IgD-negative memory B cell (primary cell): ENCODE results near the gene BCAS1. TPM values are rescaled to one million over a fixed set of nuclear protein-coding genes. Genes with fewer than 3 reads are reported as not detected.

ENCODE experiments used
- H3K27ac Mint-ChIP-seq, 3 donors: one replicate each; pipeline ENCODE4 v1.8.0; 2020 to 2022; ENCODE audit warnings: mild to moderate bottlenecking in 3 of 3, mixed read lengths in 3 of 3, moderate library complexity in 1 of 3
- H3K27me3 Mint-ChIP-seq: one replicate; pipeline ENCODE4 v1.8.0; 2021; ENCODE audit warnings: mixed read lengths
- H3K36me3 Mint-ChIP-seq: one replicate; pipeline ENCODE4 v1.8.0; 2020; ENCODE audit warnings: mild to moderate bottlenecking, mixed read lengths
- H3K4me1 Mint-ChIP-seq, 3 donors: one replicate each; pipeline ENCODE4 v1.8.0; 2020 to 2022; ENCODE audit warnings: mixed read lengths in 3 of 3, mild to moderate bottlenecking in 1 of 3
- H3K4me3 Mint-ChIP-seq, 4 donors: one replicate each; pipeline ENCODE4 v1.8.0; 2020 to 2022; ENCODE audit warnings: mild to moderate bottlenecking in 4 of 4, mixed read lengths in 4 of 4, moderate library complexity in 3 of 4
- H3K9me3 Mint-ChIP-seq, 3 donors: one replicate each; pipeline ENCODE4 v1.8.0; 2020 to 2021; ENCODE audit warnings: mixed read lengths in 3 of 3, mild to moderate bottlenecking in 1 of 3
- polyA plus RNA-seq: library from polyadenylated mRNA; unstranded; fragments of 300-500 nt; fragmentation: Illumina TruSeq; gene quantifications from one replicate; pipeline ENCODE4 v1.2.3, GENCODE V29; 2021

Gene BCAS1
- polyA plus RNA-seq, 1 donor from 2014 or later = 1.8 TPM

DNA sequence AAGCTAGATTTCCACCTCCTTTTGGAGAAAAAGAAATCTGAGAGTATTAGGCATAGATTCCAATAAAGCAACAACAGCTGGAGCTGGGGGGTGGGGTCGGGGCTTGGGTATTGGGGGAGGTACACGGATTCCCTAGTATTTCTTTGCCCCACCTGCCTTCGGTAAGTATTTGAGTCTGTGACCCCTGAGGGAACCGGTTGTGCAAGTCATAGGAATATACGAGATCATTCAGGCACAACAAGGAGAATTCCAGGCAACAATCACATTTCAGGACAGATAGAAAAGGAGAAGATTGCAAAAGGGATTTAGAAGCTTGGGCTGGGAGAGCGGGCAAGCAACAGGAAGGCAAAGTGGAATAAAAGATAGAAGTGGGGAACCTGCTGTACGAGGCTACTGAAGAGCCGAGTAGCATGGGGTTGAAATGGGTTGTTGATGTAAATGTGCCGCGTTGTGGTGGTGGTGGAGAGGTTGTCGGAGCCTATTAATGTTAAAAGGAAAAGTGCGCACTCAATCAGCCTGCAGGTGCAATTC lies 148.9 kb downstream of the BCAS1 start:
- H3K27me3 Mint-ChIP-seq = no peaks in the 10 kb centered on the region
- H3K36me3 Mint-ChIP-seq = no peaks in the 10 kb centered on the region
- peaks cover 38 to 56% (median 55%) of the 10 kb centered on the region in 3 donors for H3K4me1 Mint-ChIP-seq
- H3K27ac Mint-ChIP-seq = peak overlapping the region; percentile 28 to 94 (median 64)
- H3K9me3 Mint-ChIP-seq = no peaks in the 10 kb centered on the region
- H3K4me3 Mint-ChIP-seq = peak overlapping the region in 3 of 4 donors; percentile 21 to 73 (median 25)

DNA sequence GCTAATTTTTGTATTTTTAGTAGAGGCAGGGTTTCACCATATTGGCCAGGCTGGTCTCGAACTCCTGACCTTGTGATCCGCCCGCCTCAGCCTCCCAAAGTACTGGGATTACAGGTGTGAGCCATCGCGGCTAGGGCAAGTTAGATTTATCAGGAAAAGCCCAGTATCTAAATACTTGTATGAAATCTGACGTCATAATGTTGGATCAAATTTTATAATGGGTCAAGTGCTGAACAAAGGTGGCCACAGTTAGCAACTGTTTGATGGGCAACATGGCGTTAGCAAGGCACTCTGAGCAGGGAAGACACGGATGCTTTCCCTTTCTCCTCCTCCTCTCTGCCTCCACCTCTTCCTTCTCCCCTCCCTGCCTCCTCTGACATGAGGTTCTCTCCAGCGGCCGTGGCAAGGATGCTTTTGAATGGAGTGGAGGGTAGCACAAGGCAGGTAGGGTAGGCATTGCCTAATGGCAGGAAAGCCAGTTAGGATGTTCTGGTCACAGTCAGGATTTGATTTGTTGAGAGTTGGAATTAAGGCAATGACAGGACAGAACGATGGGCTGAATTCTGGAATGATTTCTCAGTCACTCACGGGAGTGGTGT lies 149.6 kb downstream of the BCAS1 start:
- Mint-ChIP-seq H3K27ac (peak overlapping the region; percentile 11 to 94 (median 64)), H3K36me3 (no peaks in the 10 kb centered on the region), H3K27me3 (no peaks in the 10 kb centered on the region), H3K4me1 (peaks cover 35 to 54% (median 52%) of the 10 kb centered on the region in 3 donors), H3K4me3 (no peak overlapping the region), H3K9me3 (no peaks in the 10 kb centered on the region)

DNA sequence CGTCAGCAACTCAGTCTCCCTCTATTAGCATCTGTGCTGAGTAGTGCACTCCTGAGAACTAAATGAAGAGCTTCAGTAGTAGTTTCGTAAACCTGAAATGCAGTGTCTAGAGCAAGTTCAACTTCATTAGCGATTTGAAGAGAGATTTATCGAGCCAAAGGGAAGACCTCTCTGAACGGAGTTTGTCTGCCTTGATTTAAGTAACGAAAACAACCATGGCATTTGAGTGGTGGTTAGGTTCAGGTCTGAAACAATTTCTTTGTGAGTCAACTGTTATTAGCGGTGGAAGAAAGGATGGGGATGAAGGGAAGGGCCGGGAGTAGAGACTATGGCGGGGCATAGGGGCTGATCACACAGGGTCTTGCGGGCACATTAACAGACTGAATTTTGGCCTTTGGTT lies 150.5 kb downstream of the BCAS1 start:
- H3K36me3 Mint-ChIP-seq = no peaks in the 10 kb centered on the region
- H3K9me3 Mint-ChIP-seq = no peaks in the 10 kb centered on the region
- no peak overlapping the region for H3K4me3 Mint-ChIP-seq
- no peaks in the 10 kb centered on the region for H3K27me3 Mint-ChIP-seq
- peaks cover 39 to 51% (median 50%) of the 10 kb centered on the region in 3 donors for H3K4me1 Mint-ChIP-seq
- H3K27ac Mint-ChIP-seq = peak overlapping the region in 2 of 3 donors; percentile 34 to 79

DNA sequence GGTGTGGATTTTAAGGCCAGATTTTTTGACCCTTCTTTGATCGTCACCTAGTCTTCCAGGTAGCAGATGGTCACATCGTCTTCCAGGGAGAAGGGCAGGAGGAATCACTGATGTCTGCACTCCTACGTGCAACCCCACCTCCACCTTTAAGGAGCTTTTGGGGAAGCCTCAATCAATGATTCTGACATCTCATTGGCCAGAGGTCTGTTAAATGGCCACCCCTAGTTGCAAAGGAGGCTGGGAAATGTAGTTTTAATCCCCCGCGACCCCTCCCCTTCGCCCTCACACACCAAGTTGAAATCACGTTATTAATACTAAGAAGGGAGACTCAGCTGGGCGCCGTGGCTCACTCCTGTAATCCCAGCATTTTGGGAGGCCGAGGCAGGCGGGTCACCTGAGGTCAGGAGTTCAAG lies 151.4 kb downstream of the BCAS1 start:
- H3K27me3 Mint-ChIP-seq = no peaks in the 10 kb centered on the region
- H3K4me1 Mint-ChIP-seq = peaks cover 48 to 56% (median 53%) of the 10 kb centered on the region in 3 donors

DNA sequence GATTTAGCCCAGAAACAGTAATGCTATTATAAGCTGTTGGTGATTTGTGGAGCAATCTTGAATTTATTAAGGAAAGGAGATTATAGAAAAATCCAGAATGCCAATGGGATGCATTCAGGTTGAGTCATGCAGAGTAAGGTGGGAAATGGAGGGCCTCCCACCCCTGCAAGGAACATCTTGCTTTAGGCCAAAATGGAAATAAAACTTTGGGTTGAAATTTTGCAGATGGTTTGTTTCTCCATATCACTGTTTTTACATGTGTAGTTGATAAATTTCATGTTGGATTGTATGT lies 152.4 kb downstream of the BCAS1 start:
- Mint-ChIP-seq H3K27me3 (no peaks in the 10 kb centered on the region), H3K9me3 (no peaks in the 10 kb centered on the region), H3K36me3 (no peaks in the 10 kb centered on the region), H3K4me1 (peaks cover 46 to 51% (median 47%) of the 10 kb centered on the region in 3 donors), H3K27ac (peak overlapping the region in 2 of 3 donors; percentile 54 to 75), H3K4me3 (peak overlapping the region in 1 of 4 donors; percentile 52)

More for the DNA sequence above, 151.4 kb downstream of the BCAS1 start:
- H3K27ac Mint-ChIP-seq = peak overlapping the region in 2 of 3 donors; percentile 54 to 98
- no peaks in the 10 kb centered on the region for H3K9me3 Mint-ChIP-seq
- H3K36me3 Mint-ChIP-seq = no peaks in the 10 kb centered on the region
- H3K4me3 Mint-ChIP-seq = peak overlapping the region in 3 of 4 donors; percentile 56 to 93 (median 62)

DNA sequence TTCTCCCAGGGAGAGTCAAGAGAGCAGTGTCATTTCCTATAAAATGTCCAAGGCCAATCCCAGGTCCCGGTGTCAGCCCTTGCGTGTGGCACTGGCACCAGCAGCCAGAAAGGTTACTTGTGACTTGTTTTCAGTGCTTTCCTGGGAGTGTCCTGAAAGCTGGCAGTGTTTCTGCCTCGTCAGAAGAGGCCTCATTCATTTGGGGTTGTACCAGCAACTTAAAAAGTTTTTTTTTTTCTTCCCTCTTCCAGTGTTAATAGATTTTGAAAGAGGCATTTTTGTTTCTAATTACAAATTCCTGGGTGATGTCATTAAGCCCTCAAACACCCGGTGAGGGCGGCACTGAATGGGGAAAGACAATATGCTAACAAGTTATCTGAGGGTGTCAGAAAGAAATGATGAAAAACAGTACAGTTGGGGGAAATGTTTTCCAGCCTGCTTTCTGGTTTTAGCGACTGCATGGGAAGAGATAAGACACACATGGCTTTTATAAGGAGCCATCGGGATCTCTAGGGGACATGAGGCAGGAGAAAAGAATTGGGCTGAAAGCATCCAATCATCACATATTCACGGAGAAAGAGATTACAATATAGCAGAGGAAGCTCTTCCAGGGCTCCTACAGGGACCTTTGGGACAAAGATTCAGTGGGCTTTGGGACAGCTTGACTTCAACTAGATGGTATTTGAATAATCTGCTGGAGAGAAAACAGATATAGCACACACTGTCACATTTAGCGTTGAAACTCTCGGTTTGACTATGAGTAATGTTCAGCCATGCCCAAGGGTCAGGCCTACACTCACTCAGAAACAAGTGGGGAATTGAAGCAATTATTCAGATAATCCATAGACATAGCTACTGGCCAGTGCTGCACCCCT lies 153.0 kb downstream of the BCAS1 start:
- Mint-ChIP-seq H3K4me3 (peak overlapping the region in 3 of 4 donors; percentile 52 to 65 (median 54)), H3K27ac (peak overlapping the region; percentile 54 to 96 (median 75)), H3K36me3 (no peaks in the 10 kb centered on the region), H3K4me1 (peaks cover 43 to 46% (median 43%) of the 10 kb centered on the region in 3 donors), H3K27me3 (no peaks in the 10 kb centered on the region), H3K9me3 (no peaks in the 10 kb centered on the region)

DNA sequence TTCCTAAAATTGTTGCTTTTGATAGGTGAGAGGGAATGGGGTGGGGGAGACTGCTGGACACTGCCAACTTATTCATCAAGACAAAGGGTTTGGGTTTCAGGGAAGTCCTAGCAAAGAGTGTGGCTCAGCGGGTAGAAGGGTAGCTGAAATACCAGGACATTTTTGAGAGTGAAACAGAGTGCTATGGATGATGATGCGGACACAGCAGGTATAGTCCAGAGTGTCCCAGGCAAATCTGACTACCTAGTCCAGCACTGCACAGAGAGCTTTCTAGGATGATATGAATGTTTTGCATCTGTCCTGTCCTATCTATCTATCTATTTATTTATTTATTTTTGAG lies 154.3 kb downstream of the BCAS1 start:
- H3K27me3 Mint-ChIP-seq = no peaks in the 10 kb centered on the region
- H3K4me1 Mint-ChIP-seq = peaks cover 34 to 39% (median 38%) of the 10 kb centered on the region in 3 donors
- H3K36me3 Mint-ChIP-seq = no peaks in the 10 kb centered on the region
- no peaks in the 10 kb centered on the region for H3K9me3 Mint-ChIP-seq
- peak overlapping the region; percentile 92 to 99 (median 95) for H3K4me3 Mint-ChIP-seq
- H3K27ac Mint-ChIP-seq = peak overlapping the region; percentile 85 to 96 (median 96)

DNA sequence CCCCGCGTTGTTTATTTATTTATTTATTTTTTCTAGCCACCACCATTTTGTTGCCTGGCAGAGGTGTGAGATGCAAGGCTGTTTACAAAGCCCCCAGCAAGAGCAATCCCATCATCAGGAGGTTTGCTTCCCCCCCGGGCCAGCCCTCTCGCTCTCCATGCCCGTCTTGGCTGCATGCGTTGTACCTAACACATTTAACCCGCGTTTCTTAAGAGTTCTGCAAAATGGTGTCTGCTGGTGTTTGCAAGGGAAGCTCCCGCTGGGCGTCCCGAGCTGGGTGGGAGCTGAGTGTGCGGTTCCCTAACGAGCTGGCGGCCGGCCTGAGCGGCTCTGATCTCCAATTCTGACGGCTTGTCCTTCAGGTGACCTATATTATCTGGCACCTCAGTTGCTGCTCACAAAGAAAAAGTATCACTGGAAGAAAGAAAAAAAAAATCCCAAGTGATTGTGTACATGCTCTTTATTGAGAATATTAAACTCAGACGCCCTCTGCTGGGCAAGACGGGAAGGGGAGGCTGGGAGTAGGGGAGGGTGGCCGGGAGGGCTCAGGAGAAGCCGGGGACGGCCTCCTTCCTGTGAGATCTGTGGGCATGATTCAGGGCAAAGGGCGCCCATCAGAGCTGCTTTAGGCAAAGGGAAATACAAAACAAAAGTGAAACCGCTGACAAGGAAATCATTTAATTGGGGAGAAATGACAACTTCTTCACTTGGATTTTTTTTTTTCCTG lies 154.8 kb downstream of the BCAS1 start:
- Mint-ChIP-seq H3K36me3 (no peaks in the 10 kb centered on the region), H3K9me3 (no peaks in the 10 kb centered on the region), H3K27ac (peak overlapping the region; percentile 85 to 96 (median 96)), H3K27me3 (no peaks in the 10 kb centered on the region), H3K4me3 (peak overlapping the region; percentile 92 to 99 (median 95)), H3K4me1 (peaks cover 31 to 35% (median 33%) of the 10 kb centered on the region in 3 donors)

DNA sequence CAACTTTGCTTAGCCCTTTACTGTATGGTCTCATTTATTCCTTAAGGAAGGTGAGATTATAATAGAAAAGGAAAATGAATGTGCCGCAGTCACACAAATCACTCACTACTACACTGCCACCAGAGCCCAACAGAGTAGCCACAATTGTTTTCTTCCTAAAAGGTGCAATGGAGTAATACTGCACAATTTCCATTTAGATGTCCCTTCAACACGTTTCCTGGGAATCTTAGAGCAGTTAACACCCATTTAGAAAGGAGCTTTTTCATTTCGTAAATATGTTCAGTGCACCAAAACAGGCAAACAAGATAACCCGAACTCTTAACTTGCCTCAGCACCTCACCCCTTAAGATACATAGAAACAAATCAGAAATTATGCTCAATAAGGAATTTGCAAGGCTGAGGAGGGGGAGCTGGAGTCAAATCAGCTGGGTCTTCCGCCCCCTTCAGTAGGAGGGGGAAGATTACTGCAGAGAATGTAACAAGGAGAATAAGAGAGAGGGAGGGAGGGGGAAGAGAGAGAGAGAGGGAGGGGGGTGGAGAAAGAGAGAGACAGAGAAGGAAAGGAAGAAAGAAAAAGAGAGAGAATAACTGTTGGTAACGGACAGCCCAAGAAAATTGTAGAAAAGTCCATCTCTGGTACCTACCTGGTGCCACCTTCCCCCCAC lies 155.5 kb downstream of the BCAS1 start:
- no peaks in the 10 kb centered on the region for H3K36me3 Mint-ChIP-seq
- H3K4me3 Mint-ChIP-seq = peak overlapping the region; percentile 92 to 99 (median 95)

DNA sequence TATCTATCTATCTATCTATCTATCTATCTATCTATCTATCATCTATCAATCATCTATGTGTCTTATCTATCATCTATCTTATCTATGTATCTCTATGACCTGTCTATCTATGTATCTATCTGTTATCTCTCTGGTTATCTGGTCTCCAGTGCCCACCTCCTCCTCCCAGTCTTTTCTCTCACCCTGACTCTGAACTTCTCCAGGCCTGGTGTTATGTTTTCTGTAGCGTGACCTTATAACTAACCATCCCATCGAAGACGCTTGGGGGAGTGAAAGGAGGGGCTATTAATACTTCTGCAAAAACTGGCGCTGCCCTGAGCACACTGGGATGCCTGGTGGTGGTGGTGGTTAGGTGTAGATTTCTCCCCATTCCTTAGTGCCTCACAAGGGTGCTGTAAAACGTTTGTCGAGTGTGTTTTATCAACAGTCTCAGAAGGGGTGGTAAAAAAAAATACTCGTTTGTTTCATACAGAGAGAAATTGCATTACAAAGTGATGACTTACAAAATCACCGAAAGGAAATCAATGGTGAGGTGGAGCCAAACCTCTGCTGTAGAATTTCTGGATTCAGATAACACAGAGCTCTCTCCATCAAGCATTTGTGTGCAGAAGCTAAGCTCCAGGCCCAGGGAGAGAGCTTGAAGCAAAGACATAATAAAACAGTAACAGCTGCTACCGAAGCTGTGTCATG lies 156.2 kb downstream of the BCAS1 start:
- H3K9me3 Mint-ChIP-seq = no peaks in the 10 kb centered on the region
- no peaks in the 10 kb centered on the region for H3K36me3 Mint-ChIP-seq
- H3K27me3 Mint-ChIP-seq = no peaks in the 10 kb centered on the region
- peak overlapping the region; percentile 92 to 99 (median 95) for H3K4me3 Mint-ChIP-seq
- peak overlapping the region; percentile 76 to 85 (median 84) for H3K27ac Mint-ChIP-seq
- H3K4me1 Mint-ChIP-seq = peaks cover 31 to 36% (median 33%) of the 10 kb centered on the region in 3 donors

More for the DNA sequence above, 155.5 kb downstream of the BCAS1 start:
- H3K4me1 Mint-ChIP-seq = peaks cover 31 to 35% (median 33%) of the 10 kb centered on the region in 3 donors
- H3K9me3 Mint-ChIP-seq = no peaks in the 10 kb centered on the region
- peak overlapping the region; percentile 85 to 96 (median 96) for H3K27ac Mint-ChIP-seq
- no peaks in the 10 kb centered on the region for H3K27me3 Mint-ChIP-seq

DNA sequence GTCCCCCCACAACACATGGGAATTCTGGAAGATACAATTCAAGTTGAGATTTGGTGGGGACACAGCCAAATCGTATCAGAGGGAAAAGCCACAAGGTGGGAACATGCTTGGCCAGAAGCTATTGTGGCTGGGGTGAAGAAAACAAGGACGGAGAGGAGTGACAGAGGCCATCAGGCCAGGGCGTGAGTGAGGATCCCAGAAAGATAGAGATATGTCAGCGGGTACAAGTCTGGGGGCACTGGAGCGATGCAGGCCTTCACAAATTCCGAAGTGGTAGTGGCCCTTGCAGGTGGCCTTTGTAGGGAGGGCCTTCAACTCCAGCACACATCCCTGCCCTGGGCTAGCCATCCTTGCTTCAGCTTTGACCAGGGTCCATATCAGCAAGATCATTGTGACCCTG lies 159.1 kb downstream of the BCAS1 start:
- Mint-ChIP-seq H3K9me3 (no peaks in the 10 kb centered on the region), H3K27ac (no peak overlapping the region), H3K4me3 (peak overlapping the region in 1 of 4 donors; percentile 22), H3K4me1 (peaks cover 37 to 41% (median 40%) of the 10 kb centered on the region in 3 donors), H3K27me3 (no peaks in the 10 kb centered on the region), H3K36me3 (no peaks in the 10 kb centered on the region)

DNA sequence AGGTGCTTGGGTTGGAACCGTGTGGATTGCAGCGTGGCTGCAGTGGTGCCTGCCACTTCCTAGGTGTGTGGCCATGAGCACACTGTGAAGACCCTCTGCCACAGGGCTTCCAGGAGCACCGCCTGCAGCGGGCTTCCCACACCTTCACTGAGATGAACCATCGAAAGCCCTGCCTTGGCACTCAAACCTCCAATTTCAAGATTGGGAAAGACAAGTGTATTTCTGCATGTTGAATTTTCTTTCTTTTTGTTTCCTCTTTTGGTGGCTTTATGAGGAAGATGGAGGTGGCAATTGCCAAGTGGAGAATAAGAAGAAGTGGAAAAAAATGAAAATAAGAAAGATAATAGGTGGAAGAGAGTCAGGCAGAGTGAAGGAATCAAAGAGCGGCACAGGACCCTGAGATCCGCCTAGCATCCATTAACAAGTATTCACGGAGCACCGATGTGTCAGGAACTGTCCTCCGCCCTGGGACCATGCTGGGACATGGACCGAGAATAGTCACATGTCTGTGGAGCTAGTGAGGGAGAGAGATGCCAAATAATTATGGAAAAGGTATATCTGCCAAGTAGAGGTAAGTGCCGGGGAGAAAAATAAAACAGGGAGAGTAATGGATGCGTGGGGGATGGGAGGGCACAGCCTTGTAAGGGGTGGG lies 159.9 kb downstream of the BCAS1 start:
- Mint-ChIP-seq H3K9me3 (no peaks in the 10 kb centered on the region), H3K36me3 (no peaks in the 10 kb centered on the region), H3K27ac (peak overlapping the region in 1 of 3 donors; percentile 54), H3K4me1 (peaks cover 37 to 40% (median 38%) of the 10 kb centered on the region in 3 donors), H3K27me3 (no peaks in the 10 kb centered on the region), H3K4me3 (no peak overlapping the region)

DNA sequence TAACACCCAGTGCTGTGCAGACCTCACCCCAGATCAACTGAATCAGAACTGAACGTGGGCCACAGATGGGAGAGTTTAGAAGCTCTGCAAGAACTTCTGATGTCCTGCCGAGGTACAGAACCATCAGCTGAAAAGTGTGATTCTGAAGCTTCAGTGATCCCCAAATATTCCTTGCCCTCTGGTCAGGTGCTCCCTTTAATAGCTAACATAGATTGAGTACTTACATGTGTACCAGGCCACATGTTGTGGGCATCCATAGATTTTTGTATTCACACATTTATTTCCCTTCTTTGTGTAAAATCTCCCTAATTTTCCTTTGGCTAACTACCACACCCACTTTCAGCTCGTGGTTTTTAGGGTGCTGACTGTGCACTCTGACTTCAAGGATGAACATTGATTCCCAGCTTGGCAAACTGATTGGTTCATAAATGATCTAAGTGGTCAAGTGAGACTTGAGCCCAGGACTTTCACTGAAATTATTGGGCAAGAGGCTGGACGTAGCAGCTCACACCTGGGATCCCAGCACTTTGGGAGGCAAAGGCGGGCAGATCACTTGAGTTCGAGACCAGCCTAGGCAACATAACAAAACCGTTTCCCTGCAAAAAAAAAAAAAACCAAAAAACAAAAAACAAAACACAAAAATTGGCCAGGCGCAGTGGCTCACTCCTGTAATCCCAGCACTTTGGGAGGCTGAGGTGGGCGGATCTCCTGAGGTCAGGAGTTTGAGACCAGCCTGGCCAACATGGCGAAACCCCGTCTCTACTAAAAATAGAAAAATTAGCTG lies 162.2 kb downstream of the BCAS1 start:
- Mint-ChIP-seq H3K36me3 (no peaks in the 10 kb centered on the region), H3K9me3 (peaks cover 0 to 2% (median 0%) of the 10 kb centered on the region in 3 donors), H3K4me3 (peak overlapping the region in 3 of 4 donors; percentile 39 to 79 (median 49)), H3K27me3 (no peaks in the 10 kb centered on the region), H3K4me1 (peaks cover 31 to 39% (median 38%) of the 10 kb centered on the region in 3 donors), H3K27ac (peak overlapping the region; percentile 20 to 53 (median 33))
